ENCODE measurements around the gene USP33. TPM values are rescaled to one million over a fixed set of nuclear protein-coding genes. Genes with fewer than 3 reads are reported as not detected.

The USP33 gene
- total RNA-seq, 1 donor from 2014 or later, result 24.2 TPM

DNA sequence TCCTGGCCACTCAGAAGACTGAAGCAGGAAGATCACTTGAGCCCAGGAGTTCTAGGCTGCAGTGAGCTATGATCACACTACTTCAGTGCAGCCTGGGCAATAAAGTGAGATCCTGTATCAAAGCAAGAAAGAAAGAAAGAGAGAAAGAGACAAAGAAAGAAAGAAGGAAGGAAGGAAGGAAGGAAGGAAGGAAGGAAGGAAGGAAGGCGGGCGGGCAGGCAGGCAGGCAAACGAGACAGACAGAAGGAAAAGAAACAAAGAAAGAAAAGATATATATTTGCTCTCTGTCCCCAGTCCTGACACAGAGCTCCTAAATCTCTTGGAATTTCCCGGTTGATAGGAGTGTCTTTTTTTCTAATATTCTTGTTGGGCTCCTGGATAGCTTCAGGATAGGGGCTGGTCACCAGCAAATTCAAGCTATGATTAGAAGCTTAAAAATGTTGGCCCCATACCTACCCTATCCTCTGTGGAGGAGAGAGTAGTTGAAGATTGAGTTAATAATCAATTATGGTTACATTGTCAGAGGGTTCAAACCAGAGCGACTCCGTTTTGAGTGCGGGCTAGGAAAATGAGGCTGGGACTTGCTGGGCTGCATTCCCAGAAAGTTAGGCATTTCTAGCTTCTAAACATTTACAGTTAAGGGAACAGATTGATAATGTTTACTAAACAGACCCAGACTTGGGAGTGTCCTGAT is 16.5 kb upstream of the USP33 start:
- Histone ChIP-seq H3K27me3 (ENCODE audit: low read depth) (no peaks in the 10 kb centered on the region), H3K4me3 (no peak overlapping the region), H3K4me1 (peaks cover 25% of the 10 kb centered on the region), H3K36me3 (no peaks in the 10 kb centered on the region), H3K27ac (replicated peaks) (no peak overlapping the region), H3K9me3 (replicated peaks) (no peaks in the 10 kb centered on the region)
- no peak for DNase-seq
- no peak for TF ChIP-seq CTCF (IDR thresholded peaks at IDR 0.05; ENCODE audit: borderline replicate concordance)
- intact Hi-C loops (cut with micrococcal nuclease), result no loop called here

GRCh38 chr1:77768006-77768405 is 8.4 kb upstream of the USP33 start:
- Histone ChIP-seq H3K36me3 (no peaks in the 10 kb centered on the region), H3K4me3 (no peak overlapping the region), H3K9me3 (replicated peaks) (no peaks in the 10 kb centered on the region), H3K27me3 (ENCODE audit: low read depth) (no peaks in the 10 kb centered on the region), H3K27ac (replicated peaks) (no peak overlapping the region), H3K4me1 (no peaks in the 10 kb centered on the region)
- no peak for DNase-seq
- TF ChIP-seq CTCF (IDR thresholded peaks at IDR 0.05; ENCODE audit: borderline replicate concordance), result no peak
- intact Hi-C loops (cut with micrococcal nuclease), result no loop called here

GRCh38 chr1:77762072-77762476 is 2.4 kb upstream of the USP33 start:
- peaks cover 26% of the 10 kb centered on the region for H3K4me1 ChIP-seq
- DNase-seq, result no peak
- H3K36me3 ChIP-seq, result no peaks in the 10 kb centered on the region
- no peaks in the 10 kb centered on the region for H3K9me3 ChIP-seq (replicated peaks)
- H3K27ac ChIP-seq (replicated peaks), result no peak overlapping the region
- H3K4me3 ChIP-seq, result no peak overlapping the region
- no peak for TF ChIP-seq CTCF (IDR thresholded peaks at IDR 0.05; ENCODE audit: borderline replicate concordance)
- intact Hi-C loops (cut with micrococcal nuclease), result no loop called here
- no peaks in the 10 kb centered on the region for H3K27me3 ChIP-seq (ENCODE audit: low read depth)

GRCh38 chr1:77757603-77758002 is 2.0 kb downstream of the USP33 start:
- Histone ChIP-seq H3K27me3 (ENCODE audit: low read depth) (no peaks in the 10 kb centered on the region), H3K4me1 (peaks cover 57% of the 10 kb centered on the region), H3K4me3 (peak overlapping the region; percentile 96), H3K36me3 (no peaks in the 10 kb centered on the region), H3K9me3 (replicated peaks) (no peaks in the 10 kb centered on the region), H3K27ac (replicated peaks) (peak overlapping the region; percentile 94)
- TF ChIP-seq CTCF (IDR thresholded peaks at IDR 0.05; ENCODE audit: borderline replicate concordance), result no peak
- no peak for DNase-seq
- intact Hi-C loops (cut with micrococcal nuclease), result no loop called here

- Histone ChIP-seq H3K4me3 (peak overlapping the region; percentile 96), H3K27me3 (ENCODE audit: low read depth) (no peaks in the 10 kb centered on the region), H3K4me1 (peaks cover 57% of the 10 kb centered on the region), H3K36me3 (no peaks in the 10 kb centered on the region), H3K9me3 (replicated peaks) (no peaks in the 10 kb centered on the region), H3K27ac (replicated peaks) (peak overlapping the region; percentile 94)
- DNase-seq, result no peak
- intact Hi-C loops (cut with micrococcal nuclease), result no loop called here
- TF ChIP-seq CTCF (IDR thresholded peaks at IDR 0.05; ENCODE audit: borderline replicate concordance), result no peak
These were observed 2.5 kb downstream of the USP33 start for GRCh38 chr1:77757066-77757584.

Measured in left ventricle myocardium inferior (tissue), 1 donor.